MCF 10A (cell line): ENCODE measurements around the gene CEND1. TPM values are rescaled to one million over a fixed set of nuclear protein-coding genes. Genes with fewer than 3 reads are reported as not detected.
A peak's percentile ranks its signal among the peaks of the same experiment; 100 is the strongest.

Source experiments
- BruUV-seq: library from RNA; stranded (reverse); fragments of 400-500 nt; replicated peaks from 2 replicates; lab custom pipeline; 2021; lab: Mats Ljungman, UMichigan
- CTCF ChIA-PET: fragments of 300-600 bp; sonication (Branson Sonifier 250); formaldehyde crosslinking; extraction: SDS; loops from one replicate; lab custom pipeline; 2021; ENCODE audit warnings: antibody characterized with exemption, inconsistent platforms; lab: Yijun Ruan, JAX
- POLR2A ChIA-PET: fragments of 300-600, 350-650 bp; sonication (Branson Sonifier 250); formaldehyde crosslinking; extraction: SDS; loops from one replicate; lab custom pipeline; 2020; ENCODE audit warnings: antibody characterized with exemption, inconsistent platforms; lab: Yijun Ruan, JAX
- DNase-seq: peaks from one replicate; pipeline ENCODE4 v3.0.0-alpha.2; 2018; ENCODE audit not compliant: unreplicated experiment
- H3K27ac Mint-ChIP-seq: one replicate; pipeline ENCODE4 v1.8.0; 2022; ENCODE audit warnings: mild to moderate bottlenecking, low read depth, mixed read lengths; ENCODE audit not compliant: unreplicated experiment
- H3K27me3 Mint-ChIP-seq: one replicate; pipeline ENCODE4 v1.8.0; 2022; ENCODE audit warnings: mixed read lengths; ENCODE audit not compliant: insufficient read depth, unreplicated experiment
- H3K36me3 Mint-ChIP-seq: one replicate; pipeline ENCODE4 v1.8.0; 2022; ENCODE audit warnings: mild to moderate bottlenecking, moderate library complexity, mixed read lengths; ENCODE audit not compliant: insufficient read depth, unreplicated experiment
- H3K4me1 Mint-ChIP-seq: one replicate; pipeline ENCODE4 v1.8.0; 2022; ENCODE audit warnings: mixed read lengths; ENCODE audit not compliant: insufficient read depth, unreplicated experiment
- H3K4me3 Mint-ChIP-seq: one replicate; pipeline ENCODE4 v1.8.0; 2022; ENCODE audit warnings: mild to moderate bottlenecking, moderate library complexity, mixed read lengths; ENCODE audit not compliant: unreplicated experiment
- H3K9me3 Mint-ChIP-seq: one replicate; pipeline ENCODE4 v1.8.0; 2022; ENCODE audit warnings: mixed read lengths; ENCODE audit not compliant: unreplicated experiment
- CTCF ChIP-seq: fragments of 200-600 bp; IDR thresholded peaks from one replicate; pipeline ENCODE4 v1.8.0; 2022; ENCODE audit warnings: antibody characterized with exemption, mild to moderate bottlenecking; ENCODE audit not compliant: unreplicated experiment
- intact Hi-C: fragments of 100-400 bp; cut with micrococcal nuclease; formaldehyde crosslinking; loops from 2 replicates; pipeline ENCODE4 v1.14.1; 2022
- total RNA-seq: library from RNA; stranded (reverse); gene quantifications from 2 replicates; pipeline ENCODE4 v1.2.3, GENCODE V29; 2022

The CEND1 gene
- total RNA-seq, 1 experiment from 2014 or later = not detected

- TSS peak; percentile 36 for BruUV-seq
- Mint-ChIP-seq H3K27me3 (no peaks in the 10 kb centered on the region), H3K36me3 (peaks cover 34% of the 10 kb centered on the region), H3K9me3 (no peaks in the 10 kb centered on the region), H3K4me1 (peaks cover 11% of the 10 kb centered on the region), H3K4me3 (peak overlapping the region; percentile 72), H3K27ac (peak overlapping the region; percentile 40)
- no peak for TF ChIP-seq CTCF
- DNase-seq = peak; percentile 91
- intact Hi-C loops = loop anchor here (1.0 kb wide), 1 partner anchor 14 kb away; no protein-coding TSS in a partner anchor
- ChIA-PET CTCF (interaction anchor here (1.6 kb wide), 1 partner anchor 14 kb away, joined by 6 read pairs; no protein-coding TSS in a partner anchor), POLR2A (interaction anchor here (0.7 to 9.6 kb wide), 18 partner anchors 9 to 403 kb away, joined by 3 to 274 read pairs (median 13); partner anchors contain the start of genes CD151, CHID1, DEAF1 and GATD1)
Observed at GRCh38 chr11:819943-820649, 30.2 kb upstream of the CEND1 start.

- ChIA-PET POLR2A (interaction anchor here (0.7 to 9.6 kb wide), 20 partner anchors 8 to 403 kb away, joined by 3 to 274 read pairs (median 10); partner anchors contain the start of genes CD151, CHID1, DEAF1 and GATD1), CTCF (interaction anchor here (0.6 kb wide), 2 partner anchors 21 to 81 kb away, joined by 3 read pairs; no protein-coding TSS in a partner anchor)
- no peaks in the 10 kb centered on the region for H3K9me3 Mint-ChIP-seq
- H3K36me3 Mint-ChIP-seq = peaks cover 30% of the 10 kb centered on the region
- H3K4me3 Mint-ChIP-seq = peak overlapping the region; percentile 72
- no peaks in the 10 kb centered on the region for H3K27me3 Mint-ChIP-seq
- H3K4me1 Mint-ChIP-seq = peaks cover 11% of the 10 kb centered on the region
- TF ChIP-seq CTCF = no peak
- no TSS peak for BruUV-seq
- peak; percentile 89 for DNase-seq
- intact Hi-C loops = loop anchor here (1.0 kb wide), 1 partner anchor 15 kb away; no protein-coding TSS in a partner anchor
- peak overlapping the region; percentile 40 for H3K27ac Mint-ChIP-seq
Observed at GRCh38 chr11:819129-819931, 29.4 kb upstream of the CEND1 start.

- no TSS peak for BruUV-seq
- peak; percentile 68 for DNase-seq
Observed at GRCh38 chr11:818396-819128, 28.7 kb upstream of the CEND1 start, which contains the start of gene PNPLA2. Gene PNPLA2, plus strand, starts transcription at chr11:818914. Its CDS starts 805 bp downstream, at chr11:819719.

More at GRCh38 chr11:818396-819128, 28.7 kb upstream of the CEND1 start, which contains the start of gene PNPLA2:
- ChIA-PET CTCF (interaction anchor here (0.6 to 1.1 kb wide), 5 partner anchors 20 to 82 kb away, joined by 3 to 5 read pairs (median 3); partner anchors contain the start of gene SLC25A22), POLR2A (interaction anchor here (0.7 to 9.6 kb wide), 18 partner anchors 7 to 243 kb away, joined by 3 to 274 read pairs (median 13); partner anchors contain the start of genes CD151, CHID1, DEAF1 and GATD1)
- no peaks in the 10 kb centered on the region for H3K9me3 Mint-ChIP-seq
- peak within 1 kb of the TSS; percentile 72 for H3K4me3 Mint-ChIP-seq
- no peak for TF ChIP-seq CTCF
- no peaks in the 10 kb centered on the region for H3K27me3 Mint-ChIP-seq
- peaks cover 27% of the 10 kb centered on the region for H3K36me3 Mint-ChIP-seq
- intact Hi-C loops = loop anchor here (1.0 kb wide), 1 partner anchor 16 kb away; no protein-coding TSS in a partner anchor
- peak within 1 kb of the TSS; percentile 40 for H3K27ac Mint-ChIP-seq
- peaks cover 11% of the 10 kb centered on the region for H3K4me1 Mint-ChIP-seq
